HEK293T (cell line): ENCODE results near the gene GUCY1A1.

Source experiments
- CTCF ChIA-PET: fragments of 350-600 bp; formaldehyde crosslinking; extraction: SDS; loops from one replicate; lab custom pipeline; 2021; ENCODE audit warnings: antibody characterized with exemption, inconsistent platforms; lab: Yijun Ruan, JAX
- POLR2A ChIA-PET: fragments of 350-600 bp; formaldehyde crosslinking; extraction: SDS; loops from one replicate; lab custom pipeline; 2020; ENCODE audit warnings: antibody characterized with exemption, inconsistent platforms; lab: Yijun Ruan, JAX
- DNase-seq: peaks from one replicate; pipeline ENCODE4 v3.0.0; 2012; ENCODE audit warnings: mixed read lengths; ENCODE audit errors: extremely low spot score
- ARNT ChIP-seq: fragments of 450-650 bp; IDR thresholded peaks from 2 replicates; pipeline ENCODE4 v1.6.1; 2017; ENCODE audit warnings: mild to moderate bottlenecking
- BHLHE40 ChIP-seq: fragments of 450-650 bp; IDR thresholded peaks from 2 replicates; pipeline ENCODE4 v1.6.1; 2016; ENCODE audit warnings: mild to moderate bottlenecking, moderate library complexity, borderline replicate concordance
- CTBP1 ChIP-seq: fragments of 450-650 bp; IDR thresholded peaks from 2 replicates; pipeline ENCODE4 v1.6.1; 2016; ENCODE audit warnings: borderline replicate concordance
- ELF4 ChIP-seq: fragments of 450-650 bp; IDR thresholded peaks from 2 replicates; pipeline ENCODE4 v1.6.1; 2017; ENCODE audit warnings: antibody characterized with exemption
- FOXA1 ChIP-seq: fragments of 450-650 bp; IDR thresholded peaks from 2 replicates; pipeline ENCODE4 v1.6.1; 2016; ENCODE audit warnings: mild to moderate bottlenecking
- FOXK2 ChIP-seq: fragments of 450-650 bp; IDR thresholded peaks from 2 replicates; pipeline ENCODE4 v1.6.1; 2016; ENCODE audit warnings: mild to moderate bottlenecking
- FOXM1 ChIP-seq: fragments of 450-650 bp; IDR thresholded peaks from 2 replicates; pipeline ENCODE4 v1.6.1; 2017; ENCODE audit warnings: mild to moderate bottlenecking, borderline replicate concordance
- HDGF ChIP-seq: fragments of 450-650 bp; IDR thresholded peaks from 2 replicates; pipeline ENCODE4 v1.6.1; 2017; ENCODE audit warnings: antibody characterized with exemption, borderline replicate concordance
- L3MBTL2 ChIP-seq: fragments of 450-650 bp; conservative IDR thresholded peaks from 2 replicates; pipeline ENCODE4 v1.6.1; 2016; ENCODE audit warnings: mild to moderate bottlenecking
- LEF1 ChIP-seq: fragments of 450-650 bp; IDR thresholded peaks from 2 replicates; pipeline ENCODE4 v1.6.1; 2017; ENCODE audit warnings: mild to moderate bottlenecking, borderline replicate concordance
- NFRKB ChIP-seq: fragments of 450-650 bp; IDR thresholded peaks from 2 replicates; pipeline ENCODE4 v1.6.1; 2016; ENCODE audit warnings: mild to moderate bottlenecking, moderate library complexity
- PKNOX1 ChIP-seq: fragments of 450-650 bp; IDR thresholded peaks from 2 replicates; pipeline ENCODE4 v1.6.1; 2016
- SP1 ChIP-seq: fragments of 450-650 bp; IDR thresholded peaks from 2 replicates; pipeline ENCODE4 v1.6.1; 2017
- SUZ12 ChIP-seq: fragments of 450-650 bp; IDR thresholded peaks from 2 replicates; pipeline ENCODE4 v1.6.1; 2016; ENCODE audit warnings: mild to moderate bottlenecking
- TARDBP ChIP-seq: fragments of 450-650 bp; IDR thresholded peaks from 2 replicates; pipeline ENCODE4 v1.6.1; 2016
- ZNF384 ChIP-seq: fragments of 450-650 bp; IDR thresholded peaks from 2 replicates; pipeline ENCODE4 v1.6.1; 2016

The GUCY1A1 gene

GRCh38 chr4:155734951-155735350 lies 68.3 kb downstream of the GUCY1A1 start:
- POLR2A ChIA-PET = no interaction called here
- no peak for TF ChIP-seq LEF1
- DNase-seq = no peak
- CTCF ChIA-PET = no interaction called here

- no peak for TF ChIP-seq FOXM1
- no peak for TF ChIP-seq NFRKB
- no peak for TF ChIP-seq SP1
- no peak for TF ChIP-seq TARDBP
- TF ChIP-seq PKNOX1 = no peak
- TF ChIP-seq ARNT = no peak
- no peak for TF ChIP-seq LEF1
- no peak for TF ChIP-seq CTBP1
- no peak for TF ChIP-seq BHLHE40
- no peak for TF ChIP-seq FOXK2
- TF ChIP-seq HDGF = no peak
- TF ChIP-seq FOXA1 = no peak
- no peak for TF ChIP-seq ELF4
- no peak for TF ChIP-seq L3MBTL2
- TF ChIP-seq SUZ12 = no peak
- no peak for TF ChIP-seq ZNF384
- ChIA-PET CTCF (no interaction called here), POLR2A (no interaction called here)
- no peak for DNase-seq
Observed at GRCh38 chr4:155735496-155735895, 68.8 kb downstream of the GUCY1A1 start.

- no peak for DNase-seq
- no peak for TF ChIP-seq ZNF384
- TF ChIP-seq NFRKB = no peak
- no peak for TF ChIP-seq FOXK2
- no peak for TF ChIP-seq CTBP1
- TF ChIP-seq PKNOX1 = no peak
- no peak for TF ChIP-seq FOXM1
- TF ChIP-seq HDGF = no peak
- no peak for TF ChIP-seq BHLHE40
- no peak for TF ChIP-seq FOXA1
- TF ChIP-seq TARDBP = no peak
- TF ChIP-seq ELF4 = no peak
- TF ChIP-seq SUZ12 = no peak
- TF ChIP-seq LEF1 = no peak
- no peak for TF ChIP-seq SP1
- no peak for TF ChIP-seq ARNT
- no peak for TF ChIP-seq L3MBTL2
- ChIA-PET CTCF (no interaction called here), POLR2A (no interaction called here)
Observed at GRCh38 chr4:155738548-155738947, 71.9 kb downstream of the GUCY1A1 start.

GRCh38 chr4:155741546-155741945 lies 74.9 kb downstream of the GUCY1A1 start:
- DNase-seq = no peak
- ChIA-PET POLR2A (no interaction called here), CTCF (no interaction called here)
- no peak for TF ChIP-seq PKNOX1
- no peak for TF ChIP-seq ZNF384

GRCh38 chr4:155742310-155743015 lies 75.8 kb downstream of the GUCY1A1 start:
- no peak for DNase-seq
- TF ChIP-seq L3MBTL2 (no peak), TARDBP (no peak), LEF1 (no peak)
- ChIA-PET CTCF (no interaction called here), POLR2A (no interaction called here)

GRCh38 chr4:155745984-155746383 lies 79.3 kb downstream of the GUCY1A1 start:
- no peak for DNase-seq
- CTCF ChIA-PET = no interaction called here
- TF ChIP-seq ELF4 = no peak
- no peak for TF ChIP-seq SUZ12
- no peak for TF ChIP-seq ARNT
- TF ChIP-seq TARDBP = no peak
- TF ChIP-seq FOXA1 = no peak
- TF ChIP-seq BHLHE40 = no peak
- TF ChIP-seq CTBP1 = no peak
- no peak for TF ChIP-seq FOXM1
- TF ChIP-seq FOXK2 = no peak
- no peak for TF ChIP-seq L3MBTL2
- no peak for TF ChIP-seq LEF1
- no peak for TF ChIP-seq HDGF
- TF ChIP-seq PKNOX1 = no peak
- TF ChIP-seq NFRKB = no peak
- TF ChIP-seq SP1 = no peak
- no peak for TF ChIP-seq ZNF384
- POLR2A ChIA-PET = no interaction called here
